ENCODE data around the gene SCARB1.
A peak's percentile ranks its signal among the peaks of the same experiment; 100 is the strongest.

Gene SCARB1

DNA sequence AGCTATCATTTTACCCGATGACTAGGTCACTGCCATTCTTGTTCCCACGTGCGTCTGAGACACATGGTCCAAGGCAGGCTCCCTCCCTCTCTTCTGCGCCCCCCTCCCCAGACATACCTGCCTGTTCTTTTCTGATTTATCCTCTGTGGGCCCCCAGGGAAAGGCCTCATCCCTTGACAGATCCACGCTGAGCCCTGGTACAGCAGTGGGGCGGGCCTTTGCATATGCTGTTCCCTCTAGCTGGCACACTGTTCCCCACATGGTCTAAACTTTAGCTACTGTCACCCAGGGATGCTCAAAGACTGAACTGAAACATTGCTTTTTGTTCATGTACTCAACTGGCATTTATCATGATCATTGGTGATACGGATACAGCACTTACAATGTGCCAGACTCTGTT lies 122.5 kb downstream of the SCARB1 start:
- ATAC-seq: no peak

DNA sequence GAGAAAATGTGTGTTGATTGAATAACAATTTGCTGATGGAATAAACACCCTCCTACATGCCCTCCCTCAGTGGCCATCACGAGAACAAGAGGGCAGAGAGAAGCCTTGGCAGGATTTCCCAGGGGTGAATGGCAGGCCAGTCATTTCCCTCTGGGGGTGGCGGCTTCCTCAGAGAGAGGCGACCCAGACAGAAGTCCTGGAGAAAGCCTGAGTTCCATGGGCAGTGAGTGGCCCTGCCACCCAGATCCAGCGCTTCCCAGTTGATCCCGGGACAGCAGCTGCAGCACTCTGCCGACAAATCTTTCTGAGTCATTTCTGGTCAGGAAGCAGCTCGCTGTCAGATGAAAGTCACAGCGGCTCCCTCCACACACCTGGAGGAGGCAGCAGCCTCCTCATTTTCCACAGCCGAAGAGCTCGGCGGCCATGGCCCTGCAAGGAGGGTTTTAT lies 123.0 kb downstream of the SCARB1 start:
- ATAC-seq: no peak

DNA sequence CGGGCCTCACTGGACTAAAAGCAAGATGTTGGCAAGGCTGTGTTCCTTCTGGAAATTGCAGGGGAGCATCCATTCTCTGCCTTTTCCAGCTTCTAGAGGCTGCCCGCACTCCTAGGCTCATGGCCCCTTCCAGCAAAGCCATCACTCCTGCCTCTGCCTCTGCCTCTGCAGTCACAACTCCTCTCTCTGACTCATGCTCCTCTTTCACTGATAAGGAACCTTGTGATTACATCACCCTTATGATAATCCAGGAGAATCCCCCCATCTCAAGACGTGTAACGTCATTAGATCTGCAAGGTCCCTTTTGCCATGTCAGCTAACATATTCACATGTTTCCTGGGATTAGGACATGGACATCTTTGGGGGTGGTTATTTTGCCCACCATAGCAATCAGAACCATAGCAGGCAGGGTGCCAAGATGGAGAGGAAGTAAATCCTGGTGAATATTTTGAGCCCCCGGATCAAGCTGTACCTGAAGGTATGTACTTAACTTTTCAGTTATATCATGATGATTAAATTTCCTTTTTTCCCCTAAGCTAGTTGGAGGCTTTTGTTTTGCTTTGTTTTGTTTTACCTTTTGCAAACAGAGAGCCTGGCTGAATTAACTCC lies 123.6 kb downstream of the SCARB1 start:
- ATAC-seq: no peak

DNA sequence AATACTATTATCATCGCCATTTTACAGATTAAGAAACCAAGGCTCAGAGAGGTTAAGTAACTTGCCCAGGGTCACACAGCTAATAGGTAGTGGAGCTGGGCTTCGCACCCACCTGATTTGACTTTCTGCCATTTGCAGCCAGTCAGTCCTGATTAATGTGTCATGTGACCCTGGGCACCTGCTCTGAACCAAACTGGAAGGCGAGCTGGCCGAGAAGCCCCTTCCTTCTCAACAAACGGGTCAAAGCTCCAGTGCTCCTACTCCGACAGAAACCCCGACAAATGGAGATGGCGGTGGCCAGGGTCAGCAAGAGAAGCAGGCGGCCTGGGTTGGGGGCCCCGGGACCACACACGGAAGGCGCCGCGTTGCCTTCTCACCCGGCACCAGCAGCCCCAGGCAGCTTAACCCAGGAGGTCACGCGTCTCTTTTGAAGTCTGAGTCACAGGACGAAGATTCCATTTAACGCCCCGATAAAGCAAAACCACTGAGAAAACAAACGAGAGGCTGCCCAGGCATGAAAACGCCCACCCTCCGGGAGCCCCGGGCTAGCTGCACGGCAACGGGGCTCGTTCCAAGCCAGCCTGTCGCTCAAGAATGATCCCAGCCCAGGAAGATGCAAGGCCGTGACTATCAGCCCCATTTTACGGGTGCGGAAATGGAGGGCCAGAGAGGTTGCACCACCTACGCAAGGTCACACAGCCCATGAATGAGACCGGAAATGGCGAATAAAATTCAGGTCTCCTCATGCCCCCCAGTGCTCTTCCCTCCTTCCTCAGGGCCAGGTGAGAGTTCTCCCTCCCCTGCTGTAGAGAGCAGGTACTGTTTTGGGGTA lies 124.8 kb downstream of the SCARB1 start:
- no peak for ATAC-seq

DNA sequence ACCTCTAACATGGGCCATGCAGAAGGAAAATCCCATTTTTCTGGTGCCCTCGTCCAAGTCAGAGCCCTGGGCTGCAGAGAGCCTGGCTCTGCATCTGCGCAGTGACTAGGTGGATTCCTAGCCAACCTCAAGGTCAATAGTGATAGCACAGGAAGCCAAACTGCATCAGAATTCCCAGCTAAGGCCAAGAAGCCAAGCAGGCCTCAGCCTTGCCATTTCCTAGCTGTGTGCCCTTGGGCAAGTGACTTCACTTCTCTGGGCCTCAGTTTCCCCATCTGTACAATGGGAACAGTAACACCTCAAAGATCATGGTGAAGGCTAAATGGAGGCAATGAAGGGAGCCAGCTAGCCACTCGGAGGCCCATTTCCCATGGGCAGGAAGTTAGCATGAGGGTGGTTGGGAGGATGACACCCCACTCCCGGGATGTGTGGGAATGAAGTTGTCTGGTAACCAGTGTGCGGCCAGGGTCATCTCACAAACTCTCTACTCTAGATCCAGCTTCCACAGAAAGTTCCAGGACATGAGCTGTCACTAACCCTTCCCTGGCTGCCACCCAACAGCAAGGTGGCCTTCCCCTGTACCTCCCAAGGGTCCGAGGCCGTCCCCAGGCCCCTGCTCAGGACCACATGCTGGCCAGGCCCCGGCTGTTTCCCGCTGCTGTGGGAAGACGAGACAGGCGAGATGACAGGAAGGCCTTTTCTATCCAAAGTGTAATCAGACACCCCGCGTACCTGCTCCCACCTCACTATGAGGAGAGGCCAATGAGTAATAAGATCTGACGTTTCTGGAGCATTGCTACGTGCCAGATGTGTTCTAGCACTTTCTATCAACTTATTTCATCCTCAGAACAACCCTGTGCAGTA lies 125.7 kb downstream of the SCARB1 start:
- ATAC-seq: no peak

- ATAC-seq: no peak
Observed at GRCh38 chr12:124737040-124737419, 126.6 kb downstream of the SCARB1 start.

- no peak for ATAC-seq
Observed at GRCh38 chr12:124736115-124737039, 127.3 kb downstream of the SCARB1 start.

- ATAC-seq: no peak
Observed at GRCh38 chr12:124734224-124734788, 129.4 kb downstream of the SCARB1 start.

DNA sequence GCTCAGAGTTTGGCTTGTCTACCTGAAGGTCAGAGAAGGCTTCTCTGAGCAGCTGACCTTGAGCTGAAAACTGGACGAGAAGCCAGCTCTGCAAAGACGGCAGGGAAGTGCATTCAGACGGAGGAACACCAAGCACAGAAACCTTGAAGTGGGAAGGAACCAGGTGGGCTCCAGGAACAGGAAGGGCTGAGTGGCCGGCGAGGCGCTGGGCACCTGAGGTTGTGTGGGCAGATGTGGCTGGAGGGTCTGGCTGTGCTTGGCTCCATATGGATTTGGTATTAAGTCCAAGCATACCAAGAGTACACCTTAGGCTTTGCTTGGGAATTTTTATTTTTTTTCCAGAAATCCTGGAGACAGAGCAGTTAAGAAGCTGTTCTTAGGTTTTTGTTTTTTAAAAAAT lies 130.6 kb downstream of the SCARB1 start:
- ATAC-seq: no peak

GRCh38 chr12:124732275-124733075 lies 131.2 kb downstream of the SCARB1 start:
- ATAC-seq: no peak

DNA sequence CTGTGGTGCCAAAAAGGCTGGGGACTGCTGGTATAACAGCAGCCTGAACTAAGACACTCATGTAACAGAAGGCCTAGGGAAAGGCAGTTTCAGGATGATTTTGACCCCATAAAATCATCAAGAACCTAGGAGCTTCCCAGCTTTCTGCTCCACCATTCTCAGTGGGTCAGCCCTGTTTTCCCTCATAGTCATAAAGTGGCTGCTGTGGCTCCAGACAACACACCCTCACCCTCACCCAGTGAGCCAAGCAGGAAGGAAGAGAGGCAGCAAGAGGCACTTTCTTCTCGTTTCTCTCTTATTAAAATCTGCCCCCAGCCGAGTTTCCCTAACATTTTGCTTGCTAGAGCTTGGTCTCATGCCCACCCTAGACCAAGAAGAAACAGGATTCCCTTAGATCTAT lies 131.8 kb downstream of the SCARB1 start:
- no peak for ATAC-seq

DNA sequence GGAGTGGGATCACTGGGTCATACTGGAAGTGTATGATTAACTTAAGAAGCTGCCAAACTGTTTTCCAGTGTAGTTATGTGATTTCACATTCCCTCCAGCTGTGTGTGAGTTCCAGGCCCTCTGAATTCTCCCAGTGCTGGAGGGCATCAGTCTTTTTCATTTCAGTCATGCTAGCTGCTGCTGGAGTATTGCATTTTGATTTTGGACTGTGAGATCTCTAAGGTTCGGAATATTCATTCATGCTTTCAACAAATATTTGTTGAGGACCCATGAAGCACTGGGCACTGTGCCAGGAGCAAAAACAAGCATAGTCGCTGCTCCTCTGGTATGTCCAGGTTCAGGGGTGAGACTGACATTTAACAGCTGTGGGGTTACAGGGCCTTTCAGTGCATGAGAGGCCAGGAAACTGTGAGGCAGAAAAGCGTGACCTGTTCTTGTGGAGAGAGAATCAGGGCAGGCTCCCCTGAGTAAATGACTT lies 133.2 kb downstream of the SCARB1 start:
- ATAC-seq: no peak

GRCh38 chr12:124727922-124728321 lies 135.7 kb downstream of the SCARB1 start:
- no peak for ATAC-seq

GRCh38 chr12:124727264-124727800 lies 136.3 kb downstream of the SCARB1 start:
- ATAC-seq: peak in 1 of 2 donors; percentile 20
